Neural crest cell (in vitro differentiated cells): Measurements from ENCODE around the gene ASB16. TPM values are rescaled to one million over a fixed set of nuclear protein-coding genes. Genes with fewer than 3 reads are reported as not detected.
A peak's percentile ranks its signal among the peaks of the same experiment; 100 is the strongest.

Source experiments
- DNase-seq: peaks from one replicate; pipeline ENCODE4 v3.0.0; 2021; ENCODE audit warnings: low read depth, mixed read lengths, low spot score
- H3K27ac Mint-ChIP-seq: one replicate; pipeline ENCODE4 v1.8.0; 2021; ENCODE audit warnings: mild to moderate bottlenecking, mixed read lengths; ENCODE audit not compliant: unreplicated experiment
- H3K27me3 Mint-ChIP-seq: 2 replicates; pipeline ENCODE4 v1.8.0; 2021; ENCODE audit warnings: low read depth, mild to moderate bottlenecking, mixed read lengths
- H3K36me3 Mint-ChIP-seq: 2 replicates; pipeline ENCODE4 v1.8.0; 2021; ENCODE audit warnings: low read depth, mild to moderate bottlenecking, mixed read lengths
- H3K4me1 Mint-ChIP-seq: 2 replicates; pipeline ENCODE4 v1.8.0; 2021; ENCODE audit warnings: mixed read lengths
- H3K4me3 Mint-ChIP-seq: one replicate; pipeline ENCODE4 v1.8.0; 2021; ENCODE audit warnings: mild to moderate bottlenecking, mixed read lengths
- H3K9me3 Mint-ChIP-seq: 2 replicates; pipeline ENCODE4 v1.8.0; 2021; ENCODE audit warnings: mixed read lengths
- total RNA-seq: library from RNA; stranded (reverse); gene quantifications from 2 replicates; pipeline ENCODE4 v1.2.1, GENCODE V29; 2021
- TF ChIP-seq, protein P1 (sequence below): fragments of 200-600 bp; sonication (generic); conservative IDR thresholded peaks from 2 replicates; pipeline ENCODE4 v1.5.0; 2021; ENCODE audit warnings: antibody characterized with exemption, mild to moderate bottlenecking

ASB16 gene
- total RNA-seq, 1 donor from 2014 or later, result 0.26 TPM

DNA sequence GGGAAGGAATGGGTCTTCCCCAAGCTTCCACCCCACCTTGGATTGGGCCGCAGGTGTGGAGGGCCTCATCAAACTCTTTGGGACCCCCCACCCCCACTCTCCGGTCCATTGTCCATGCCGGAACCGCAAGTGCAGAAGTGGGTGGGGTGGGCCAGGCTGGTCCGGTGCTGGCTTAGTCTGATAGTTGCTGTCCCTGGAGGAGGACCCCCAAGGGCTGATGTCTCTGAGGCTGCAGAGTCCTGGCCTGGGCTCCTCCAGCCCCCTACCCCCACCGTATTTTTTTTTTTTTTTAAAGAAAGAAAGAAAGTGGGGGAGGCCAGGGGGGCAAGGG, 36.3 kb downstream of the ASB16 start:
- Mint-ChIP-seq H3K9me3 (no peaks in the 10 kb centered on the region), H3K27ac (no peak overlapping the region), H3K4me3 (no peak overlapping the region), H3K27me3 (no peaks in the 10 kb centered on the region), H3K4me1 (peaks cover 20% of the 10 kb centered on the region), H3K36me3 (peaks cover 8% of the 10 kb centered on the region)
- no peak for DNase-seq
- TF ChIP-seq, protein P1, sequence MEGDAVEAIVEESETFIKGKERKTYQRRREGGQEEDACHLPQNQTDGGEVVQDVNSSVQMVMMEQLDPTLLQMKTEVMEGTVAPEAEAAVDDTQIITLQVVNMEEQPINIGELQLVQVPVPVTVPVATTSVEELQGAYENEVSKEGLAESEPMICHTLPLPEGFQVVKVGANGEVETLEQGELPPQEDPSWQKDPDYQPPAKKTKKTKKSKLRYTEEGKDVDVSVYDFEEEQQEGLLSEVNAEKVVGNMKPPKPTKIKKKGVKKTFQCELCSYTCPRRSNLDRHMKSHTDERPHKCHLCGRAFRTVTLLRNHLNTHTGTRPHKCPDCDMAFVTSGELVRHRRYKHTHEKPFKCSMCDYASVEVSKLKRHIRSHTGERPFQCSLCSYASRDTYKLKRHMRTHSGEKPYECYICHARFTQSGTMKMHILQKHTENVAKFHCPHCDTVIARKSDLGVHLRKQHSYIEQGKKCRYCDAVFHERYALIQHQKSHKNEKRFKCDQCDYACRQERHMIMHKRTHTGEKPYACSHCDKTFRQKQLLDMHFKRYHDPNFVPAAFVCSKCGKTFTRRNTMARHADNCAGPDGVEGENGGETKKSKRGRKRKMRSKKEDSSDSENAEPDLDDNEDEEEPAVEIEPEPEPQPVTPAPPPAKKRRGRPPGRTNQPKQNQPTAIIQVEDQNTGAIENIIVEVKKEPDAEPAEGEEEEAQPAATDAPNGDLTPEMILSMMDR, result no peak

DNA sequence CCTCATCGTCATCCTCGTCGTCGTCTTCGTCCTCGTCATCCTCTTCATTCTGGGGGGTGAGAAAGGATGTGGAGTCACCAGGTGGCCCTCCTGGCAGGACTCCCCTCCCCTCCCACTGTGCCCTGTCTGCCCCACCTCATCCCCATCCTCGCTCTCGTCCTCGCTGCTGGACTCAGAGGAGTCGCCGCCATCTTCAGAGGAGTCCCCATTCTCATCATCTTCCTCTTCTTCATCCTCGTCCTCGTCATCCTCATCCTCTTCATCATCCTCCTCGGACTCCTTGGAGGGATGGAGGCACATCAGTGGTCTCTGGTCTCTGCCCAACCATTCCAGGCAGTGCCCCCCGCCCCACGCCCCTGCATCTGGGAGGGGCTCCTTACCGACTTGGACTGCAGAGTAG, 36.8 kb downstream of the ASB16 start:
- TF ChIP-seq, protein P1, result no peak
- Mint-ChIP-seq H3K4me3 (no peak overlapping the region), H3K27me3 (no peaks in the 10 kb centered on the region), H3K9me3 (no peaks in the 10 kb centered on the region), H3K36me3 (peaks cover 8% of the 10 kb centered on the region), H3K27ac (no peak overlapping the region), H3K4me1 (peaks cover 20% of the 10 kb centered on the region)
- no peak for DNase-seq

DNA sequence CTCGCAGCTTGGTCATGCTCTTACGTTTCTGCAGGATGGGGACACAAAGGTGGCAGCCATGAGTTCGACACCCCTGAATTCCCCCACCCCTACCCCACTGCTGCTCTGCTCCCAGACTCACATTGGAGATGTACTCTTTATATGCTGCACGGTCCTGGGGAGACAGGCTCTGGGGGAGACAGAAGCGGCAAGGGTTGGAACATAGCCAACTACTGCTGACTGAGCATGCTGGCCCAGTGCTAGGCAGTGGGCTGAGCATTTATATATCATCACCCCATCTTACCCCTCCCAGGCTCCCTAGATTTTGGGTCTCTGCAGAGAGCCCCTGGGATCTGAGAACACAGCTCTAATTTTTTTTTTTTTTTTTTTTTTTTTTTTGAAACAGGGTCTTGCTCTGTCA, 37.2 kb downstream of the ASB16 start:
- no peak for DNase-seq
- H3K36me3 Mint-ChIP-seq, result peaks cover 9% of the 10 kb centered on the region
- peaks cover 21% of the 10 kb centered on the region for H3K4me1 Mint-ChIP-seq
- peak overlapping the region; percentile 19 for H3K4me3 Mint-ChIP-seq
- H3K9me3 Mint-ChIP-seq, result no peaks in the 10 kb centered on the region
- no peaks in the 10 kb centered on the region for H3K27me3 Mint-ChIP-seq
- H3K27ac Mint-ChIP-seq, result no peak overlapping the region
- TF ChIP-seq, protein P1, result no peak

DNA sequence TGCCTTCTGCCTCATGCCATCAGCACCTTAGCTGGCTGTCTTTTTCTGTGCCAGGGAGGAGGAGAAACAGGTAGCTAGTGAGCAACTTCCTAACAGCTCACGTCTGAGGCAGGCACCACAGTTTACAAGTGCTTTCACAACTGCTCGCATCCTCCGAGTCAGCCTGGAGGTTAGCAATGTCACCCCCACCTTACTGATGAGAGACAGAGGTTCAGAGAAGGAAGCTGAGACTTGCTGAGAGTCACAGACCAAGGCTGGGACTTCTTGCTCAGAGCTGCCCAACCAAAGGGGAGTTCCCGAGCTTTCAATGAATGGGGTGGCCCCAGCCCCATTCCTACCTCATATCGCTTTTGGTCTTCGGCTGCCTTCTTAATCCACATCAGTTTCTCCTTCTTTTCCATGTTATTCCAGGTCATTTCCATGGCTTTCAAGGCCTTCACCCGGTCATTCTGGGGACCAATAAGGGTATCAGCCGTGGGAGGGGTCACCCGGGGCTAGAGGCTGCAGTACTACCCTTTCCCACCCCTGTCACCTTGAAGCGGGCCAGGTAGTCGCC, 39.4 kb downstream of the ASB16 start:
- Mint-ChIP-seq H3K4me3 (peak overlapping the region; percentile 41), H3K4me1 (peaks cover 16% of the 10 kb centered on the region), H3K27me3 (no peaks in the 10 kb centered on the region), H3K9me3 (no peaks in the 10 kb centered on the region), H3K36me3 (peaks cover 16% of the 10 kb centered on the region), H3K27ac (no peak overlapping the region)
- TF ChIP-seq, protein P1, result no peak
- no peak for DNase-seq

DNA sequence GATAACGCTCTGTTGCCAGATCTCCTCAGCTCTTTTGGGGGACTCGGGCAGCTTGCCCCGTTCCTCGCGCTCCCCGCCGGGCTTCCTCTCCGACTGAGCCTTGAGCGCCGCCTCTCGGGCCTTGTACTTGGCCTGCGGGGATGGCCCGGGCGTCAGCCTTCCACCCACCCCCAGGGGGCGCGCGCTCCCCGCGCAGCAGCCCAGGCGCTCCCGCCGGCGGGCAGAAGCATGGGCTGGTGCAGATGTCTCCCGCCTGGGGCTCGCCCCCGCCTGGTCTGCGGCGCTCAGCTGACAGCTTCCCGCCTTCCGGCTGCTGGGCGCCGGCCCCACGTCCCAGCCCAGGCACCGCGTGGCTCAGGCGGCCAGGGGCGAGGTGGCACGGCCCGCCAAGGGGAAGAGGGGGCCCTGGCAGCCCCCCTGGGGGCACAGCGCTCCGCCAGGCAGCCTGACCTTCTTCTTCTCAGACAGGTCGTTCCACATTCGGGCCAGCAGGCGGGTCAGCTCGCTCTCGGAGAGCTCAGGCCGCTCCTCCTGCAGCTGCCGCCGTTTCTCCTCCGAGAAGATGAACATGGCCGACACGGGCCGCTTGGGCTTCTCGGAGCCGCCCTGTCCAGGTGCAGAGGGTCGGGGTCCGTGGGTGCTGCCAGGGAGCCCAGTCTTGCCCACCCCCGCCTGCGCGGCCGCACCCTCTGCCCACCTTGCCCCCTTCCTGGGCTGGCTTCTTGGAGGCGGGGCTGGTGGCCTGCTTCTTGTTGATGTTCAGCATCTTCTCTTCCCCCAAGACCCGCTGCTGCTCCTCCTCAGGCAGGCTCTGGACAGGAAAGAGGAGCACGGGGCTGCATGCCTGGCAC, 40.1 kb downstream of the ASB16 start:
- TF ChIP-seq, protein P1, result peak; percentile 91
- Mint-ChIP-seq H3K27me3 (no peaks in the 10 kb centered on the region), H3K4me1 (peaks cover 16% of the 10 kb centered on the region), H3K27ac (no peak overlapping the region), H3K4me3 (peak overlapping the region; percentile 41), H3K36me3 (peaks cover 19% of the 10 kb centered on the region), H3K9me3 (no peaks in the 10 kb centered on the region)
- DNase-seq, result peak; percentile 86
